Pons (tissue), 1 donor: ENCODE measurements around the gene PAM.
"Not testable (repeated sequence)": the region's sequence is repeated elsewhere in the genome, so short reads cannot be mapped to it uniquely, and the experiment has no call there.

ENCODE experiments used
- DNase-seq: peaks from one replicate; pipeline ENCODE4 v3.0.0-alpha.2; 2016; ENCODE audit warnings: low spot score

The PAM gene

GRCh38 chr5:102946414-102946813 lies 191.3 kb downstream of the PAM start:
- DNase-seq: no peak

GRCh38 chr5:102946971-102947370 lies 191.9 kb downstream of the PAM start:
- no peak for DNase-seq

DNA sequence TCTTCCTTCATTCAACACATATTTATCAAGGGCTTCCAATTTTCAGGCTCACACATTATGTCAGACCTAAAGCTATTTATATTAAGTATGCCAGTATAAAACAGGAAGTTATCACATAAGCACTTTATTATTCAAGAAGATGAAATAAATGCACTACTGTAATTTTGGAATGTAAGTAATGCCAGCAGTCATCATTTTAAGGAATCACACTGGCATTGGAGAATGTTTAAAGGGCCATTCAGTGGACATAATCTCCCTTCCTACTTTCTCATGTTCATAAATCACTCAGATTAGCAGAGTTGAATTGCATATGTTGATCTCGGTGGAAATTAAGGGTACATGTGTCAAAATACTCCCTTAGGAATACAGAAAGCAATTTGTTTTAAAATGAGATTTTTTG lies 200.4 kb downstream of the PAM start:
- no peak for DNase-seq

DNA sequence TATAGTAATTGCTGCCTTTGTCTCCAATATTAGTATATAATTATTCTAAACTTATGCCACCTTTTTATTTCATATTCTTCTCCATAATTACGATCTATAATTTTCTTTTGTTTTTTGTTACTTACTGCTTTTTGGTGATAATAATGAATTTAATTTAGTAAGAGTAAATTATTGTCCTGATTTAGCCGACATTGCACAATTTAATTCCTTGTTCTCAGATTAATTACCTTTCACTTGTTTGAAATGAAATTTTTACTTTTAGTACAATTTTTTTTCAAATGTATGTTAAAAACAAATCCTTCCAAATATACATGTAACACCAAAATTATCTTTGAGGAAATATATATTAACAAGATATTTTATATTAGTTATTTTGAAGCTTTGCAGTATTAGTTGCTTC lies 201.5 kb downstream of the PAM start:
- DNase-seq: no peak

GRCh38 chr5:102957141-102957540 lies 202.0 kb downstream of the PAM start:
- no peak for DNase-seq

DNA sequence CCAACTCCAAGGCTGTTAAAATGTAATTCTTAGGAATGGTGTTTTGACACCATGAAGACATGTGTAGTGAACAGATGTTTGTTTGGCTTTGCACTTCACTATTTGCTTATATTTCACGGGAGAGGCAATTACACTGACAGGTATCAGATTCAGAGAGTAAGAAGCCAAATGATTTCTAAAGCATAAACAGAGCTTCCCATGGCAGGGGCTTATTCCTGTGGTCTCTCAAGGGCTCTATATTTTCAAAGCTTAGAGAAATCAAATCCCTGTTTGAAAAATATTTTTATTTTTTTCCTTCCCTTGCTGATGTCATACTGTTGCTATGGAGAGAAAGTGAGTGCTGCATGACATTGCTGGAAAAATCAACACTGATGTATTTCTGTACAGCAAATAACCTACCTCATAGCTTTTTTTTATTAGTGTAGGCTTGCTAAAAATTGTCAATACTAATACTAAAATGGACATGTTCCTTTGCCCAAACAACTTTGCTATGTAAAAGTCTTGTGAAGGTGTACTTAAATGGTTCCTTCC lies 203.4 kb downstream of the PAM start:
- no peak for DNase-seq

DNA sequence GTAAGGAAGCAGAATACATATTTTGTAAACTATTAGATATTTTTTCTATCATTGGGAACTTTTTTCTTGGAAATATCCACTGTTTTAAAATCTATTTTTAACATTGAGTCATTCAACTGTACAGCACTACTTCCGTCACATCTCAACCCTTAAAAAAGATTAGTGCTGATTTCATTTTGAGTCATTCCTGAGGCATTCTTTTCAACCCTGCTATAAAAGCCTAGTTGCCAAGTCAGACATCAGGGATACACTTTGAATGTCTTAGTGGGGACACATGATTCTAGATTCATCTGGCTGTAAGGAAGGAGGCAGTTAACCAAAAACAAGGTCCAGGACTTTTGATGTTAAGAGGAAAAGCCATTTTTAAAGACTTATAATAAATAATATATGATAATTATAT lies 203.9 kb downstream of the PAM start:
- DNase-seq: no peak

DNA sequence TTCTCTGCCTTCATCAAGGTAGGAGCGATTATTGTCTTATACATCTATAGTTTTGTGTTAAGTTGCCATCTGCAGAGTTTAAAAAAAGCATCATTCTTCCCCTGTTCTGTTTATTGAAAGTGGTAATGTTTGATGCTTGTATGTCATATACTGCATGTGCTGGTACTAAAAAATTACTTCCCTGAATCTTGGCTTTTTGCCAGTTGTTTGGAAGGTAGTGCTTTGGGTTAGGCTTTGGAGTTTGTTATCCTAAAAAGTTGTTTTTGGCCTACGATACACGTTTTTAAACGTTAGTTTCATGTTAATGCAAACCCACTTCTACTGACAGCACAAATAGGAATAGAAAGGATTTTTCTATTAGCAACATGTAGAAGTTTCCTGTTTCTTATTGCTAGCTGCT lies 206.6 kb downstream of the PAM start:
- DNase-seq: no peak

- no peak for DNase-seq
Observed at GRCh38 chr5:102965653-102966052, 210.5 kb downstream of the PAM start.

- no peak for DNase-seq
Observed at GRCh38 chr5:102969641-102970040, 214.5 kb downstream of the PAM start.

DNA sequence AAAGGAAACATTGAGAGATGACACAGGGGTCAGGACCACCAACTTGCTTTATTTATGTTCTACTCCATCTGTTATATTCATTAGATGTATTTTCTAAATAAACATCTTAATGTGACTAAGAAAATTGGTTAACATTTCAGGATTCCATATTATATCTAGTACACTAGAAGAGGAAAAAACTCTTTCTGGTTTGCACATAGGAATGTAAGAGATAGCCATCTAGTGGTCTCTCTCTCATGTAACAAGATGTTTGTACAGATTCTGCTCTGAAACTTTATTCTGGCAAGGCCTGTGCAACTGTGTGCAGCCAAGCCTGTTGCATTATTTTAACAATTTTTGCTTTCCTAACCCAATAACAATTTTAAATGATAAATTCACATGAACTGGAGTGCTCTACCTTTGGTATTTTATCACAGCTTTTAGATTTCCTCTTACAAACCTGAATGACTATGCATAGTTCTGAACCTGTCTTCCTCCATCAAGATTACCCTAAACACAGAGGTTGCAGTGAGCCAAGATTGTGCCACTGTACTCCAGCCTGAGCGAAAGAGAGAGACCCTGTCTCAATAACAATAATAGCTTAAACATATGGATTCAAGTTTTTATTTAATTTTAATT lies 216.7 kb downstream of the PAM start:
- peak; percentile 38 for DNase-seq

DNA sequence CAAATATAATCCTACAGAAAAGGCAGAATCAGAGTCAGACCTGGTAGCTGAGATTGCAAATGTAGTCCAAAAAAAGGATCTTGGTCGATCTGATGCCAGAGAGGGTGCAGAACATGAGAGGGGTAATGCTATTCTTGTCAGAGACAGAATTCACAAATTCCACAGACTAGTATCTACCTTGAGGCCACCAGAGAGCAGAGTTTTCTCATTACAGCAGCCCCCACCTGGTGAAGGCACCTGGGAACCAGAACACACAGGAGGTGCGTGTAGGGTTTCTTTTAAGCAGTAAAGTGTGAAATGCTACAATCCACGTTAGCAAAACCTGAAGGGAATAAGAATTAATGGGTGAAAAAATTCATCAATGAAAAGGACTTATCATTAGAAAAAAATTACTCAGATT lies 219.1 kb downstream of the PAM start:
- DNase-seq: no peak

GRCh38 chr5:102975045-102975444 lies 219.9 kb downstream of the PAM start:
- DNase-seq: no peak

GRCh38 chr5:102975457-102976182 lies 220.5 kb downstream of the PAM start:
- no peak for DNase-seq

- DNase-seq: no peak
Observed at GRCh38 chr5:102981957-102982635, 227.0 kb downstream of the PAM start.

GRCh38 chr5:102986074-102986473 lies 231.0 kb downstream of the PAM start:
- no peak for DNase-seq

DNA sequence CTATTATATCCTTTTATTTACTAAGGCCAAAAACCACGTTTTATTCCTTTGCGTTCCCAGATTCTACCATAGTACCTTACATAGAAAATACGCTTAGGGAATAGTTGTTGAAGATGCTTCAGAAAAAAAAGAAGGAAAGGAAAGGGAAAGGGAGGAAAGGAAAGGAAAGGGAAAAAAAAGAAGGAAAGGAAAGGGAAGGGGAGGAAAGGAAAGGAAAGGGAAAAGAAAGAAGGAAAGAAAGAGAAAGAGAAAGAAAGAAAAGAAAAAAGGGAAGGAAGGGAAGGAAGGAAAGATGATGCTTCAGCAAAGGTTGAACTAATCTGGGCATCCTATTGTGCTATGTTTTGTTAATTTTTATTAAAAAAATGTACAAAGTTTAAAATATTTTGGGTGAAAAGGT lies 233.4 kb downstream of the PAM start:
- DNase-seq: no peak

GRCh38 chr5:102991802-102992201 lies 236.7 kb downstream of the PAM start:
- DNase-seq: no peak

GRCh38 chr5:102996011-102996575 lies 241.0 kb downstream of the PAM start:
- no peak for DNase-seq

DNA sequence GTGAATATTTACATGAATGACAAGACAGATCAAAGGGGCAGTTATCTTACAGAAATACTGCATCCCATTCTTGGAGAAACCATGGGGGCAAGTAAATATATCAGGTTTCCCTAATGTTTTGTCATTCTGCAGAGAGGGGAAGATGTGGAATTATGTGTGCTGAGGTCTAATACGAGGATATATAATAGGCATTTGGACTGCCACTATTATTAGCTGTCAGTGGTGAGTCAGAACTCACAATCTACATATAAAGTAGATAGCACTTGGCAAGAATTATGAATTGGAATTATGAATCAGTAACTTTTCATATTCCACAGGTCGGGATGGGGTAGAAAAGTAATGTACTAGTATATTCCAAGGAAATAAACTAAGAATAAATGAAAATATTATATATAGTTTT lies 243.1 kb downstream of the PAM start:
- no peak for DNase-seq

GRCh38 chr5:102999191-102999590 lies 244.1 kb downstream of the PAM start:
- no peak for DNase-seq

DNA sequence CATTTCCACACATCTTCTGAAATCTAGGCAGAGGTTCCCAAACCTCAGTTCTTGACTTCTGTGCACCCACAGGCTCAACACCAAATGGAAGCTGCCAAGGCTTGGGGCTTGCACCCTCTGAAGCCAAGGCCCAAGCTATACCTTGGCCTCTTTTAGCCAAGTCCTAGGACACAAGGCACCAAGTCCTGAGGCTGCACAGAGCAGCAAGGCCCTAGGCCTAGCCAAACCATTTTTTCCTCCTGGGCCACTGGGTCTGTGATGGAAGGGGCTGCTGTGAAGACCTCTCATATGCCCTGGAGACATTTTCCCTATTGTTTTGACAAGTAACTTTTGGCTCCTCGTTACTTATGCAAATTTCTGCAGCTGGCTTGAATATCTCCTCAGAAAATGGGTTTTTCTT lies 244.5 kb downstream of the PAM start:
- DNase-seq: not testable (repeated sequence)

DNA sequence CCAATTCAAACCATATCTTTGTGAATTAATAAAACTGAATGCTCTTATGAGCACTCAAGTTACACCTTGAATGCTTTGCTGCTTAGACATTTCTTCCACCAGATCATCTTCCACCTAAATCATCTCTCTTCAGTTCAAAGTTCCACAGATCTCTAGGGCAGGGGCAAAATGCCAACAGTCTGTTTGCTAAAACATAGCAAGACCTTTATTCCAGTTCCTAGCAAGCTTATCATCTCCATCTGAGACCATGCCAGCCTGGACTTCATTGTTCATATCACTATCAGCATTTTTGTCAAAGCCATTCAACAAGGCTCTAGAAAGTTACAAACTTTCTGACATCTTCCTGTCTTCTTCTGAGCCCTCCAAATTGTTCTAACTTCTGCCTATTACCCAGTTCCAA lies 245.0 kb downstream of the PAM start:
- no peak for DNase-seq
